ENCODE data around the gene TCTN1. TPM values are rescaled to one million over a fixed set of nuclear protein-coding genes. Genes with fewer than 3 reads are reported as not detected.
A peak's percentile ranks its signal among the peaks of the same experiment; 100 is the strongest.
"Not testable (repeated sequence)": the region's sequence is repeated elsewhere in the genome, so short reads cannot be mapped to it uniquely, and the experiment has no call there.

Gene TCTN1
- total RNA-seq, 1 donor from 2014 or later, result 29.5 TPM

DNA sequence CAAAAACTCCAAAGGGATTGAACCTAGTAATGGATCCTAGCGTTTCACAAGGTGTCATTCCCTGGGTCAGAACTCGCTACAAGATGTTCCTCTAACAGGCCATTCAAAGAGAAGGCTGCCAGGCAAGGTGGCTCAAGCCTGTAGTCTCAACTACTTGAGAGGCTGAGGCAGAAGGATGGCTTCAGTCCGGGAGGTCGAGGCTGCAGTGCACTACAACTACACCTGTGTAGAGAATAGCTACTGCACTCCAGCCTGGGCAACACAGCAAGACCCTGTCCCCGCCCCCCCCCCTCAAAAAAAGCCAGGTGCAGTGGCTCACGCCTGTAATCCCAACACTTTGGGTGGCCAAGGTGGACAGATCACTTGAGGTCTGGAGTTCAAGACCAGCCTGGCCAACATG, 45.2 kb upstream of the TCTN1 start:
- Mint-ChIP-seq H3K36me3 (ENCODE audit: low read depth) (peaks cover 26% of the 10 kb centered on the region), H3K27me3 (no peaks in the 10 kb centered on the region), H3K27ac (no peak overlapping the region), H3K4me1 (peaks cover 48% of the 10 kb centered on the region), H3K9me3 (peaks cover 3% of the 10 kb centered on the region), H3K4me3 (no peak overlapping the region)
- ATAC-seq (ENCODE audit: low read depth) (no peak), DNase-seq (no peak)
- ChIA-PET POLR2A (interaction anchor here (0.7 kb wide), 1 partner anchor 9 kb away, joined by 6 read pairs; no protein-coding TSS in a partner anchor), CTCF (no interaction called here)
- TF ChIP-seq, protein P1, sequence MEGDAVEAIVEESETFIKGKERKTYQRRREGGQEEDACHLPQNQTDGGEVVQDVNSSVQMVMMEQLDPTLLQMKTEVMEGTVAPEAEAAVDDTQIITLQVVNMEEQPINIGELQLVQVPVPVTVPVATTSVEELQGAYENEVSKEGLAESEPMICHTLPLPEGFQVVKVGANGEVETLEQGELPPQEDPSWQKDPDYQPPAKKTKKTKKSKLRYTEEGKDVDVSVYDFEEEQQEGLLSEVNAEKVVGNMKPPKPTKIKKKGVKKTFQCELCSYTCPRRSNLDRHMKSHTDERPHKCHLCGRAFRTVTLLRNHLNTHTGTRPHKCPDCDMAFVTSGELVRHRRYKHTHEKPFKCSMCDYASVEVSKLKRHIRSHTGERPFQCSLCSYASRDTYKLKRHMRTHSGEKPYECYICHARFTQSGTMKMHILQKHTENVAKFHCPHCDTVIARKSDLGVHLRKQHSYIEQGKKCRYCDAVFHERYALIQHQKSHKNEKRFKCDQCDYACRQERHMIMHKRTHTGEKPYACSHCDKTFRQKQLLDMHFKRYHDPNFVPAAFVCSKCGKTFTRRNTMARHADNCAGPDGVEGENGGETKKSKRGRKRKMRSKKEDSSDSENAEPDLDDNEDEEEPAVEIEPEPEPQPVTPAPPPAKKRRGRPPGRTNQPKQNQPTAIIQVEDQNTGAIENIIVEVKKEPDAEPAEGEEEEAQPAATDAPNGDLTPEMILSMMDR (IDR thresholded peaks at IDR 0.05), result no peak
- intact Hi-C loops (cut with micrococcal nuclease), result no loop called here

DNA sequence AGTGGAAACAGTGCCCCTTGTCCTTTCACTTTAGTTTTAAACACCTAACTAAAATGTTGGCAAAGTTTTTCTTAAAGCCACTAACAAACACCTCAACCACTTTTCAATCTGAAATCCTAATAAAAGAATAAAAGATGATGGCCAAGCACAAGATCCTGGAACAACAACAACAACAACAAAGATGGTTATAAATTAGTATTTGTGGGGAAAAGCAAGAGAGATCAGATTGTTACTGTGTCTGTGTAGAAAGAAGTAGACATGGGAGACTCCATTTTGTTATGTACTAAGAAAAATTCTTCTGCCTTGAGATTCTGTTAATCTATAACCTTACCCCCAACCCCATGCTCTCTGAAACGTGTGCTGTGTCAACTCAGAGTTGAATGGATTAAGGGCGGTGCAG, 44.1 kb upstream of the TCTN1 start:
- Mint-ChIP-seq H3K27ac (peak overlapping the region; percentile 18), H3K36me3 (ENCODE audit: low read depth) (peaks cover 26% of the 10 kb centered on the region), H3K4me1 (peaks cover 42% of the 10 kb centered on the region)
- POLR2A ChIA-PET; ATAC-seq (ENCODE audit: low read depth); intact Hi-C loops (cut with micrococcal nuclease); H3K9me3 Mint-ChIP-seq; DNase-seq; H3K4me3 Mint-ChIP-seq; CTCF ChIA-PET; H3K27me3 Mint-ChIP-seq: not testable (repeated sequence)

DNA sequence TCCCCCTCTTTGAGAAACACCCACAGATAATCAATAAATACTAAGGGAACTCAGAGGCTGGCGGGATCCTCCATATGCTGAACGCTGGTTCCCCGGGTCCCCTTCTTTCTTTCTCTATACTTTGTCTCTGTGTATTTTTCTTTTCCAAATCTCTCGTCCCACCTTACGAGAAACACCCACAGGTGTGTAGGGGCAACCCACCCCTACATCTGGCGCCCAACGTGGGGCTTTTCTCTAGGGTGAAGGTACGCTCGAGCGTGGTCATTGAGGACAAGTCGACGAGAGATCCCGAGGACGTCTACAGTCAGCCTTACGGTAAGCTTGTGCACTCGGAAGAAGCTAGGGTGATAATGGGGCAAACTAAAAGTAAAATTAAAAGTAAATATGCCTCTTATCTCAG, 43.1 kb upstream of the TCTN1 start:
- POLR2A ChIA-PET; H3K27me3 Mint-ChIP-seq; DNase-seq; H3K27ac Mint-ChIP-seq; intact Hi-C loops (cut with micrococcal nuclease); H3K4me3 Mint-ChIP-seq; ATAC-seq (ENCODE audit: low read depth); CTCF ChIA-PET; H3K9me3 Mint-ChIP-seq: not testable (repeated sequence)
- Mint-ChIP-seq H3K36me3 (ENCODE audit: low read depth) (peaks cover 26% of the 10 kb centered on the region), H3K4me1 (peaks cover 42% of the 10 kb centered on the region)

DNA sequence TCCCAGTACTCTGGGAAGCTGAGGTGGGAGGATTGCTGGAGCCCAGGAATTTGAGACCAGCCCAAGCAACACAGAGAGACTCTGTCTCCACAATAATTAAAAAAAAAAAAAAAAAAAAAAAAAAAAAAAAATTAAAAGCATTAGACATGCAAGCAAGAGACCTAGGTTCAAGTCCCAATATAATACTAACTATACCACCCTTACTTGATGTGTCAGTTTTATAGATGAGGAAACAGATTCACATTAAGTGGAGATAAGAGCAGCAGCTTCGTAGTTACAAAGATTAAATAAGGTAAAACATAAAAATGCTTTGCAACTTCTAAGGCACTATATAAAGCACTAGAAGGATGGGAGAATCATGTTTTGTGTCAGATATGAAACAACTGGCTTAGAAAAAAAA, 39.9 kb upstream of the TCTN1 start:
- DNase-seq, result no peak
- Mint-ChIP-seq H3K9me3 (peaks cover 5% of the 10 kb centered on the region), H3K4me1 (peaks cover 45% of the 10 kb centered on the region), H3K27ac (no peak overlapping the region), H3K27me3 (no peaks in the 10 kb centered on the region), H3K36me3 (ENCODE audit: low read depth) (peaks cover 24% of the 10 kb centered on the region), H3K4me3 (no peak overlapping the region)
- CTCF ChIA-PET, result interaction anchor here (1.2 to 1.4 kb wide), 2 partner anchors 8 to 28 kb away, joined by 3 read pairs; no protein-coding TSS in a partner anchor
- ATAC-seq (ENCODE audit: low read depth), result no peak
- TF ChIP-seq, protein P1 (IDR thresholded peaks at IDR 0.05), result no peak
- intact Hi-C loops (cut with micrococcal nuclease), result no loop called here
- POLR2A ChIA-PET, result interaction anchor here (0.6 to 2.6 kb wide), 6 partner anchors 7 to 122 kb away, joined by 3 to 29 read pairs (median 4); no protein-coding TSS in a partner anchor

DNA sequence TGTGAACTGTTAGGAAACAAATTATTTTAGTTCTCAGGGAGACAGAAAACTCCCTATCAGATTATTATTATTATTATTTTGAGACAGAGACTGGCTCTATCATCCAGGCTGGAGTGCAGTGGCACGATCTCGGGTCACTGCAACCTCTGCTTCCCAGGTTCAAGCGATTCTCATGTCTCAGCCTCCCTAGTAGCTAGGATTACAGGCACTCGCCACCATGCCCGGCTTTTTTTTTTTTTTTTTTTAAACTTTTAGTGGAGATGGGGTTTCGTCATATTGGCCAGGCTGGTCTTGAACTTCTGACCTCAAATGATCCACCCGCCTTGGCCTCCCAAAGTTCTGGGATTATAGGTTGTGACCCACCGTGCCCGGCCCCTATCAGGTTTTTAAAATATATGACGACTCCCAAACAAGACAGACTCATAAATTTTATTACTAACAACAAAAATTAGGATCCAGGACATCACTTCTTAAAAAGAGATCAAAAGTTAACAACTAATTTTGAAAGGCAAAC, 39.2 kb upstream of the TCTN1 start:
- not testable (repeated sequence) for H3K4me3 Mint-ChIP-seq; DNase-seq; ATAC-seq (ENCODE audit: low read depth); H3K27ac Mint-ChIP-seq; H3K27me3 Mint-ChIP-seq; H3K9me3 Mint-ChIP-seq
- intact Hi-C loops (cut with micrococcal nuclease), result loop anchor here (5.0 kb wide), 1 partner anchor 32 kb away; no protein-coding TSS in a partner anchor
- ChIA-PET POLR2A (interaction anchor here (0.6 to 2.6 kb wide), 3 partner anchors 8 to 123 kb away, joined by 3 to 29 read pairs (median 3); no protein-coding TSS in a partner anchor), CTCF (interaction anchor here (1.2 to 1.5 kb wide), 2 partner anchors 9 to 27 kb away, joined by 3 to 5 read pairs; no protein-coding TSS in a partner anchor)
- Mint-ChIP-seq H3K36me3 (ENCODE audit: low read depth) (peaks cover 18% of the 10 kb centered on the region), H3K4me1 (peaks cover 50% of the 10 kb centered on the region)

DNA sequence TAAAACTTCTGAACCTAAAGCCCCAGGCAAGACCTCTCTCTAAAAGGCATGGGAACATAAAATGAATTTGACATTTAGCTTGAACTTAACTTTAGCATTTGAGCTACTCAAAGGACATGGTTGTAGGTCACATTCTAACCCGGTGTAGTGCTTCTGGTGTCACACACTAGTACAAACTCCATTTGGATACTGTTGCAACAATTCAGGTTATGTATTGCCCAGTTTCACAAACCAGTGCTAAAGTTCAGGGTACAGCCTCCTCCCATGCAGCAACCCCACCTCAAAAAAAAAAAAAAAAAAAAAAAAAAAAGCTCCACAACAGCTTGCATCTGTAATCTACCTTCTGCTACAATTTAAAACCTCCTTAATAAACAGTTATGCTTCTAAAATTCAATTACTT, 38.6 kb upstream of the TCTN1 start:
- TF ChIP-seq, protein P1 (IDR thresholded peaks at IDR 0.05), result no peak
- ATAC-seq (ENCODE audit: low read depth), result no peak
- ChIA-PET CTCF (interaction anchor here (1.5 kb wide), 1 partner anchor 27 kb away, joined by 5 read pairs; no protein-coding TSS in a partner anchor), POLR2A (interaction anchor here (0.8 to 2.6 kb wide), 4 partner anchors 11 to 107 kb away, joined by 3 to 29 read pairs (median 6); partner anchors contain the start of gene FAM216A)
- H3K4me1 Mint-ChIP-seq, result peaks cover 55% of the 10 kb centered on the region
- no peak overlapping the region for H3K27ac Mint-ChIP-seq
- peaks cover 2% of the 10 kb centered on the region for H3K9me3 Mint-ChIP-seq
- DNase-seq, result no peak
- H3K36me3 Mint-ChIP-seq (ENCODE audit: low read depth), result peaks cover 17% of the 10 kb centered on the region
- H3K27me3 Mint-ChIP-seq, result no peaks in the 10 kb centered on the region
- intact Hi-C loops (cut with micrococcal nuclease), result loop anchor here (5.0 kb wide), 1 partner anchor 33 kb away; no protein-coding TSS in a partner anchor
- H3K4me3 Mint-ChIP-seq, result no peak overlapping the region
